ENCODE data around the gene TLCD4. TPM values are rescaled to one million over a fixed set of nuclear protein-coding genes. Genes with fewer than 3 reads are reported as not detected.
"Not testable (repeated sequence)": the region's sequence is repeated elsewhere in the genome, so short reads cannot be mapped to it uniquely, and the experiment has no call there.

The TLCD4 gene
- total RNA-seq, 2 experiments from 2014 or later = not detected

DNA sequence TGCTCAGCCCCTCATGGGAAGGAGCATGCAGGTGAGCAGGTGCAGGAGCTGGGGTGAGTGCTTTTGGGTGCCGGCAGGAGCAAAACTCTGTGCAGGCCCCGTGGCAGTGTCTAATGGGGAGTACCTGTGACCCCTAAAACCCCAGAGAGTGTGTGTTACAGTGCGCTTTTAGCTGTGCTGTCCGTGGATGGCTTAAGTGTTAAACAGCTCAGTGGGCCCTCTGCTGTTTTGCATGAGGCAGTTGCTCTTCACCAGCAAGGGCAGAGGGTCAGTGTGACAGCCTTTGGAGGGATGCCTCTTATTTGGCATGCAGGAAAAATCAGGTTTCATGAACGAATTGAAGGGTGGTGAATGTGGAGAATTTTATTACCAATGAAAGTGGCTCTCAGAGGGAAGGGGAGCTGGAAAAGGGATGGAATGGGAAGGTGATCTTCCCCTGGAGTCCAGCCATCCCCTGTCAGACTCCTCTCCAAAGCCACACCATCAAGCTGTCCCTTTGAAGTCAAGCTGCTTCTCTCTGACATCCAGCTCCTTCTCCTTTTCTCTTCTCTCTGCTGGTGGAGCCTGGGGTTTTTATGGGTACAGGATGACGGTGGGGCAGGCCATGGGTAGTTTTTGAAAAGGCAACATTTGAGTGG, 27.4 kb upstream of the TLCD4 start:
- Histone ChIP-seq H3K27ac (ENCODE audit: low read depth, low read length, poor library complexity, severe bottlenecking) (no peak overlapping the region), H4K20me1 (ENCODE audit: insufficient read depth, low read length) (no peaks in the 10 kb centered on the region), H3K9me3 (ENCODE audit: low read length) (no peaks in the 10 kb centered on the region), H3K4me1 (ENCODE audit: insufficient read depth, low read length, poor library complexity, severe bottlenecking) (no peaks in the 10 kb centered on the region), H2AFZ (ENCODE audit: low read length) (no peak overlapping the region), H3K4me2 (ENCODE audit: low read length) (no peak overlapping the region), H3K9me2 (ENCODE audit: insufficient read depth, low read length) (no peaks in the 10 kb centered on the region), H3K4me3 (ENCODE audit: low read depth, low read length, poor library complexity, severe bottlenecking) (no peak overlapping the region), H3K36me3 (ENCODE audit: insufficient read depth, low read length) (no peaks in the 10 kb centered on the region), H3K79me2 (ENCODE audit: insufficient read depth, low read depth, low read length) (no peaks in the 10 kb centered on the region)
- no TSS peak for BruUV-seq (replicated peaks)
- CTCF ChIA-PET (ENCODE audit: unreplicated experiment) = interaction anchor here (1.7 kb wide), 1 partner anchor 144 kb away, joined by 3 read pairs; the partner anchor contains the start of gene RWDD3
- POLR2A ChIA-PET = no interaction called here
- TF ChIP-seq, protein P1, sequence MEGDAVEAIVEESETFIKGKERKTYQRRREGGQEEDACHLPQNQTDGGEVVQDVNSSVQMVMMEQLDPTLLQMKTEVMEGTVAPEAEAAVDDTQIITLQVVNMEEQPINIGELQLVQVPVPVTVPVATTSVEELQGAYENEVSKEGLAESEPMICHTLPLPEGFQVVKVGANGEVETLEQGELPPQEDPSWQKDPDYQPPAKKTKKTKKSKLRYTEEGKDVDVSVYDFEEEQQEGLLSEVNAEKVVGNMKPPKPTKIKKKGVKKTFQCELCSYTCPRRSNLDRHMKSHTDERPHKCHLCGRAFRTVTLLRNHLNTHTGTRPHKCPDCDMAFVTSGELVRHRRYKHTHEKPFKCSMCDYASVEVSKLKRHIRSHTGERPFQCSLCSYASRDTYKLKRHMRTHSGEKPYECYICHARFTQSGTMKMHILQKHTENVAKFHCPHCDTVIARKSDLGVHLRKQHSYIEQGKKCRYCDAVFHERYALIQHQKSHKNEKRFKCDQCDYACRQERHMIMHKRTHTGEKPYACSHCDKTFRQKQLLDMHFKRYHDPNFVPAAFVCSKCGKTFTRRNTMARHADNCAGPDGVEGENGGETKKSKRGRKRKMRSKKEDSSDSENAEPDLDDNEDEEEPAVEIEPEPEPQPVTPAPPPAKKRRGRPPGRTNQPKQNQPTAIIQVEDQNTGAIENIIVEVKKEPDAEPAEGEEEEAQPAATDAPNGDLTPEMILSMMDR (conservative IDR thresholded peaks at IDR 0.05; ENCODE audit: low read length) = no peak
- TF ChIP-seq EZH2phosphoT487 (IDR thresholded peaks at IDR 0.05; ENCODE audit: borderline replicate concordance, low read depth, low read length) = no peak
- DNase-seq (ENCODE audit: low spot score) = no peak
- intact Hi-C loops (cut with micrococcal nuclease; ENCODE audit: unreplicated experiment) = no loop called here

DNA sequence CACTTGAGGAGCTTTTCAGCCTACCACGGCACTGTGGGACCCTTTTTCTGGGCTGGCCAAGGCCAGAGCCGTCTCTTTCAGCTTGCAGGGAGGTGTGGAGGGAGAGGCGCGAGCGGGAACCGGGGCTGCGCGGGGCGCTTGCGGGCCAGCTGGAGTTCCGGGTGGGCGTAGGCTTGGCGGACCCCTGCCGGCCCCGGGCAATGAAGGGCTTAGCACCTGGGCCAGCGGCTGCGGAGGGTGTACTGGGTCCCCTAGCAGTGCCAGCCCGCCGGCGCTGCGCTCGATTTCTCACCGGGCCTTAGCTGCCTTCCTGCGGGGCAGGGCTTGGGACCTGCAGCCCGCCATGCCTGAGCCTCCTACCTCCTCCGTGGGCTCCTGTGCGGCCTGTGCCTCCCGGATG, 25.9 kb upstream of the TLCD4 start:
- H3K36me3 ChIP-seq (ENCODE audit: insufficient read depth, low read length); DNase-seq (ENCODE audit: low spot score); BruUV-seq (replicated peaks); H3K27ac ChIP-seq (ENCODE audit: low read depth, low read length, poor library complexity, severe bottlenecking); H2AFZ ChIP-seq (ENCODE audit: low read length); CTCF ChIA-PET (ENCODE audit: unreplicated experiment); H3K4me1 ChIP-seq (ENCODE audit: insufficient read depth, low read length, poor library complexity, severe bottlenecking); H3K79me2 ChIP-seq (ENCODE audit: insufficient read depth, low read depth, low read length); H4K20me1 ChIP-seq (ENCODE audit: insufficient read depth, low read length); intact Hi-C loops (cut with micrococcal nuclease; ENCODE audit: unreplicated experiment); H3K9me3 ChIP-seq (ENCODE audit: low read length); H3K4me3 ChIP-seq (ENCODE audit: low read depth, low read length, poor library complexity, severe bottlenecking); H3K4me2 ChIP-seq (ENCODE audit: low read length); H3K9me2 ChIP-seq (ENCODE audit: insufficient read depth, low read length): not testable (repeated sequence)
- POLR2A ChIA-PET = interaction anchor here (0.7 kb wide), 1 partner anchor 9 kb away, joined by 3 read pairs; no protein-coding TSS in a partner anchor

DNA sequence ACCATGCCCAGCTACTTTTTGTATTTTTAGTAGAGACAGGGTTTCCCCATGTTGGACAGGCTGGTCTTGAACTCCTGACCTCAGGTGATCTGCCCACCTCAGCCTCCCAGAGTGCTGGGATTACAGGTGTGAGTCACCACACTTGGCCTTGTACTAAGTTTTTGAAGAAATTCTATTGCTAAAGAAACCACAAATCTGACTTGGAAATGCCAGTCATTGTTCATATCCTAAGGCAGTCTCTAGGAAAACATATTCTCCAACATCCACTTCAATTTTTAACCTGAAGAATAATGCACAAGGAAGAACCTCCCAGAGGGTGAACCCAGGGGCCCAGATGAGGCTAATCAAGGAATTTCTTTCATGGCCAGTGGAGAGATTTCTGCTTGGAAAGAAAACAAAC, 24.3 kb upstream of the TLCD4 start:
- H3K27ac ChIP-seq (ENCODE audit: low read depth, low read length, poor library complexity, severe bottlenecking); intact Hi-C loops (cut with micrococcal nuclease; ENCODE audit: unreplicated experiment); CTCF ChIA-PET (ENCODE audit: unreplicated experiment); H3K9me3 ChIP-seq (ENCODE audit: low read length); POLR2A ChIA-PET; H3K79me2 ChIP-seq (ENCODE audit: insufficient read depth, low read depth, low read length); DNase-seq (ENCODE audit: low spot score); BruUV-seq (replicated peaks); H3K36me3 ChIP-seq (ENCODE audit: insufficient read depth, low read length); H3K9me2 ChIP-seq (ENCODE audit: insufficient read depth, low read length); H3K4me3 ChIP-seq (ENCODE audit: low read depth, low read length, poor library complexity, severe bottlenecking); H3K4me2 ChIP-seq (ENCODE audit: low read length); H3K4me1 ChIP-seq (ENCODE audit: insufficient read depth, low read length, poor library complexity, severe bottlenecking); H4K20me1 ChIP-seq (ENCODE audit: insufficient read depth, low read length); H2AFZ ChIP-seq (ENCODE audit: low read length): not testable (repeated sequence)

DNA sequence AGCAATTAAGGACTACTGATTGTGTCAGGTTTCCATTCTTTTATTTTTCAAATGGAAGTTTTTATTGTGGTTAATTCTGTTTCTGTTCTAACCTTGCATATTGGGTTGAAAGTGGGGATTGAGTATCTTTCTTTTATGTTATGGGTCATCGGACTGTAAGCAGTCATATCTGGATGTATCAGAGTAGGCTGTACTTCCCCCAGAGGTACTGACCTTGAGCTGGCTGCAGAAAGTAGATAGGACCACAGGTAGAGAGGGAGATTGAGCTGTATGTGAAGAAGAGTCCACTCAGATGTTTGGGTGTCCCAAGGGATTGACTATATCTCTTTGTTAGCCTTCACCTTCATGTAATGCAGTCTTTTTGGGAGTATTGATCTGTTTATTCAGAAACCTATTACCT, 23.9 kb upstream of the TLCD4 start:
- Histone ChIP-seq H3K79me2 (ENCODE audit: insufficient read depth, low read depth, low read length) (no peaks in the 10 kb centered on the region), H3K4me3 (ENCODE audit: low read depth, low read length, poor library complexity, severe bottlenecking) (no peak overlapping the region), H2AFZ (ENCODE audit: low read length) (no peak overlapping the region), H3K36me3 (ENCODE audit: insufficient read depth, low read length) (no peaks in the 10 kb centered on the region), H3K4me2 (ENCODE audit: low read length) (no peak overlapping the region), H3K9me2 (ENCODE audit: insufficient read depth, low read length) (no peaks in the 10 kb centered on the region), H3K9me3 (ENCODE audit: low read length) (no peaks in the 10 kb centered on the region), H4K20me1 (ENCODE audit: insufficient read depth, low read length) (no peaks in the 10 kb centered on the region), H3K27ac (ENCODE audit: low read depth, low read length, poor library complexity, severe bottlenecking) (no peak overlapping the region), H3K4me1 (ENCODE audit: insufficient read depth, low read length, poor library complexity, severe bottlenecking) (peaks cover 5% of the 10 kb centered on the region)
- TF ChIP-seq EZH2phosphoT487 (IDR thresholded peaks at IDR 0.05; ENCODE audit: borderline replicate concordance, low read depth, low read length) = no peak
- TF ChIP-seq, protein P1 (conservative IDR thresholded peaks at IDR 0.05; ENCODE audit: low read length) = no peak
- intact Hi-C loops (cut with micrococcal nuclease; ENCODE audit: unreplicated experiment) = no loop called here
- ChIA-PET CTCF (ENCODE audit: unreplicated experiment) (no interaction called here), POLR2A (no interaction called here)
- BruUV-seq (replicated peaks) = no TSS peak
- DNase-seq (ENCODE audit: low spot score) = no peak
